A549 (cell line): ENCODE measurements around the gene SLC35D2.

Experiments
- POLR2A ChIP-seq: IDR thresholded peaks from 2 replicates; pipeline ENCODE4 v1.6.1; 2012; ENCODE audit warnings: mild to moderate bottlenecking, low read length
- TF ChIP-seq, protein P1 (sequence below): fragments of >200 bp; sonication (Bioruptor Twin); formaldehyde crosslinking; IDR thresholded peaks from 3 replicates; pipeline ENCODE4 v1.5.1; 2016
- TF ChIP-seq, protein P2 (sequence below): IDR thresholded peaks from 2 replicates; pipeline ENCODE4 v1.6.1; 2012; ENCODE audit warnings: low read depth, borderline replicate concordance
- TF ChIP-seq, protein P3 (sequence below): fragments of 200-600 bp; sonication (generic); IDR thresholded peaks from 2 replicates; pipeline ENCODE4 v1.6.1; 2016; ENCODE audit warnings: antibody characterized with exemption, mild to moderate bottlenecking, moderate library complexity

DNA sequence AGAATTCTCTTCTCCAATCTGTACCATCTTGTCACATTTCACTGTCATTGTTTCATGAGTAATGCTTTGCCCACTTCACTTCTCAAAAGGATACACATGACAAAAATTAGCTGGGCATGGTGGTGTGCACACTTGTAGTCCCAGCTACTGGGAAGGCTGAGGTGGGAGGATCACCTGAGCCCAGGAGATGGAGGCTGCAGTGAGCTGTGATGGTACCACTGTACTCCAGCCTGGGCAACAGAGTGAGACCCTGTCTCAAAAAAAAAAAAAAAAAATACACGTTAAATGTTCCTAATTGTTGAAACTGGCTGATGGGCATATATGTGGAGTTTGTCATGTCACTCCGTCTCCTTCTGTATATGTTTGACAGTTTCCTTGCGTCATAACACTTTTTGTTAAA lies 45.2 kb downstream of the SLC35D2 start:
- TF ChIP-seq, protein P1, sequence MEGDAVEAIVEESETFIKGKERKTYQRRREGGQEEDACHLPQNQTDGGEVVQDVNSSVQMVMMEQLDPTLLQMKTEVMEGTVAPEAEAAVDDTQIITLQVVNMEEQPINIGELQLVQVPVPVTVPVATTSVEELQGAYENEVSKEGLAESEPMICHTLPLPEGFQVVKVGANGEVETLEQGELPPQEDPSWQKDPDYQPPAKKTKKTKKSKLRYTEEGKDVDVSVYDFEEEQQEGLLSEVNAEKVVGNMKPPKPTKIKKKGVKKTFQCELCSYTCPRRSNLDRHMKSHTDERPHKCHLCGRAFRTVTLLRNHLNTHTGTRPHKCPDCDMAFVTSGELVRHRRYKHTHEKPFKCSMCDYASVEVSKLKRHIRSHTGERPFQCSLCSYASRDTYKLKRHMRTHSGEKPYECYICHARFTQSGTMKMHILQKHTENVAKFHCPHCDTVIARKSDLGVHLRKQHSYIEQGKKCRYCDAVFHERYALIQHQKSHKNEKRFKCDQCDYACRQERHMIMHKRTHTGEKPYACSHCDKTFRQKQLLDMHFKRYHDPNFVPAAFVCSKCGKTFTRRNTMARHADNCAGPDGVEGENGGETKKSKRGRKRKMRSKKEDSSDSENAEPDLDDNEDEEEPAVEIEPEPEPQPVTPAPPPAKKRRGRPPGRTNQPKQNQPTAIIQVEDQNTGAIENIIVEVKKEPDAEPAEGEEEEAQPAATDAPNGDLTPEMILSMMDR: no peak
- TF ChIP-seq POLR2A: no peak
- TF ChIP-seq, protein P2, sequence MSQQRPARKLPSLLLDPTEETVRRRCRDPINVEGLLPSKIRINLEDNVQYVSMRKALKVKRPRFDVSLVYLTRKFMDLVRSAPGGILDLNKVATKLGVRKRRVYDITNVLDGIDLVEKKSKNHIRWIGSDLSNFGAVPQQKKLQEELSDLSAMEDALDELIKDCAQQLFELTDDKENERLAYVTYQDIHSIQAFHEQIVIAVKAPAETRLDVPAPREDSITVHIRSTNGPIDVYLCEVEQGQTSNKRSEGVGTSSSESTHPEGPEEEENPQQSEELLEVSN: no peak
- TF ChIP-seq, protein P3, sequence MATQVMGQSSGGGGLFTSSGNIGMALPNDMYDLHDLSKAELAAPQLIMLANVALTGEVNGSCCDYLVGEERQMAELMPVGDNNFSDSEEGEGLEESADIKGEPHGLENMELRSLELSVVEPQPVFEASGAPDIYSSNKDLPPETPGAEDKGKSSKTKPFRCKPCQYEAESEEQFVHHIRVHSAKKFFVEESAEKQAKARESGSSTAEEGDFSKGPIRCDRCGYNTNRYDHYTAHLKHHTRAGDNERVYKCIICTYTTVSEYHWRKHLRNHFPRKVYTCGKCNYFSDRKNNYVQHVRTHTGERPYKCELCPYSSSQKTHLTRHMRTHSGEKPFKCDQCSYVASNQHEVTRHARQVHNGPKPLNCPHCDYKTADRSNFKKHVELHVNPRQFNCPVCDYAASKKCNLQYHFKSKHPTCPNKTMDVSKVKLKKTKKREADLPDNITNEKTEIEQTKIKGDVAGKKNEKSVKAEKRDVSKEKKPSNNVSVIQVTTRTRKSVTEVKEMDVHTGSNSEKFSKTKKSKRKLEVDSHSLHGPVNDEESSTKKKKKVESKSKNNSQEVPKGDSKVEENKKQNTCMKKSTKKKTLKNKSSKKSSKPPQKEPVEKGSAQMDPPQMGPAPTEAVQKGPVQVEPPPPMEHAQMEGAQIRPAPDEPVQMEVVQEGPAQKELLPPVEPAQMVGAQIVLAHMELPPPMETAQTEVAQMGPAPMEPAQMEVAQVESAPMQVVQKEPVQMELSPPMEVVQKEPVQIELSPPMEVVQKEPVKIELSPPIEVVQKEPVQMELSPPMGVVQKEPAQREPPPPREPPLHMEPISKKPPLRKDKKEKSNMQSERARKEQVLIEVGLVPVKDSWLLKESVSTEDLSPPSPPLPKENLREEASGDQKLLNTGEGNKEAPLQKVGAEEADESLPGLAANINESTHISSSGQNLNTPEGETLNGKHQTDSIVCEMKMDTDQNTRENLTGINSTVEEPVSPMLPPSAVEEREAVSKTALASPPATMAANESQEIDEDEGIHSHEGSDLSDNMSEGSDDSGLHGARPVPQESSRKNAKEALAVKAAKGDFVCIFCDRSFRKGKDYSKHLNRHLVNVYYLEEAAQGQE: no peak
